Glutamatergic neuron (in vitro differentiated cells): ENCODE measurements around the gene P2RX3. TPM values are rescaled to one million over a fixed set of nuclear protein-coding genes. Genes with fewer than 3 reads are reported as not detected.

Experiments used
- DNase-seq: peaks from one replicate; pipeline ENCODE4 v3.0.0; 2022
- H3K27ac Mint-ChIP-seq: one replicate; pipeline ENCODE4 v1.8.0; 2020; ENCODE audit warnings: mild to moderate bottlenecking, mixed read lengths, inconsistent platforms; ENCODE audit not compliant: unreplicated experiment
- H3K27me3 Mint-ChIP-seq: one replicate; pipeline ENCODE4 v1.8.0; 2020; ENCODE audit warnings: mild to moderate bottlenecking, moderate library complexity, mixed read lengths, inconsistent platforms; ENCODE audit not compliant: unreplicated experiment
- H3K36me3 Mint-ChIP-seq: one replicate; pipeline ENCODE4 v1.8.0; 2020; ENCODE audit warnings: mild to moderate bottlenecking, mixed read lengths, inconsistent platforms; ENCODE audit not compliant: unreplicated experiment
- H3K4me1 Mint-ChIP-seq: one replicate; pipeline ENCODE4 v1.8.0; 2020; ENCODE audit warnings: mild to moderate bottlenecking, low read depth, mixed read lengths, inconsistent platforms; ENCODE audit not compliant: unreplicated experiment
- H3K4me3 Mint-ChIP-seq: one replicate; pipeline ENCODE4 v1.8.0; 2020; ENCODE audit warnings: mild to moderate bottlenecking, mixed read lengths, inconsistent platforms; ENCODE audit not compliant: unreplicated experiment
- H3K9me3 Mint-ChIP-seq: one replicate; pipeline ENCODE4 v1.8.0; 2020; ENCODE audit warnings: mild to moderate bottlenecking, moderate library complexity, mixed read lengths, inconsistent platforms; ENCODE audit not compliant: unreplicated experiment
- total RNA-seq: library from RNA; stranded (reverse); fragmentation: NEBNext Ultra II Directional; extraction: Animal tissue kit (Norgen Biotek cat#: 25700); gene quantifications from one replicate; pipeline ENCODE4 v1.2.1, GENCODE V29; 2021; ENCODE audit not compliant: unreplicated experiment
- TF ChIP-seq, protein P1 (sequence below): fragments of 200-600 bp; sonication (generic); IDR thresholded peaks from one replicate; pipeline ENCODE4 v1.5.0; 2021; ENCODE audit not compliant: partially characterized antibody, unreplicated experiment

The P2RX3 gene
- total RNA-seq, 1 donor from 2014 or later: 496 TPM

DNA sequence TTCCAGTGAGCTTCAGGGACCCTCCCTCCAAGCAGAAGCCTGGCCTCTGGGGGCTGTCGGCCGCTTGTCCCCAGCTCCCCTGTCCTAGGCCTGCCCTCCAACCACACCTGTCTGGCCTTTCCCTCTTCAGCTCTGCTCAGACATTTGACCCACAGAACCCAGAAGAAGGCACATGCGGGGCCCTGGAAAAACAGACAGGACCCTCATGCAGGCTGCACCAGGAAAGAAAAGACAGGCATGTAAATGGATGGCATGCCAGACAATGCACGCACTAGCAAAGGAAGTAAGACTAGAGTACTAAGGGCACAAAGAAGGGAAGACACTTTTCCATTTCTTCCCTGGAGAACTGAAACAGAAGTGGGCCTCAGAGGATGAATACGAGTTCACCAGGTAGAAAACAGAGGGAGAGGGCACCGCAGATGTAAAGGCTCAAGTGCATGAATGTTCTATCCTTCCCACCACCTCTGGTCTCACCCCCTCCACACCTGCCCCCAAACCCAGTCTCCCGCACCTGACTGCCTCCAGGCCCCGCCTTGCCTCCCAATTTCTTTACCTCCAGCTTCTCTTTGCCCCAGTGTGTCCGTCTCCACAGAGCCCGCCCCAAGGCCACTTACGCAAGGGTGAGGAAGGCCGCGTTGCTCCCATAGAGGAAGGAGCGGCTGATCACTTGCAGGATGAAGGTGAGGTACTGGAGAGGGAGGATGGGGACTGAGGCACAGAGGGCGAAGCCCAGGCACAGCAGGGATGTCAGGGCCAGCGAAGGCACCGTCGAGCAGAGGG is 71.4 kb downstream of the P2RX3 start:
- peaks cover under 1% of the 10 kb centered on the region for H3K27me3 Mint-ChIP-seq
- no peak overlapping the region for H3K4me3 Mint-ChIP-seq
- no peak for DNase-seq
- TF ChIP-seq, protein P1, sequence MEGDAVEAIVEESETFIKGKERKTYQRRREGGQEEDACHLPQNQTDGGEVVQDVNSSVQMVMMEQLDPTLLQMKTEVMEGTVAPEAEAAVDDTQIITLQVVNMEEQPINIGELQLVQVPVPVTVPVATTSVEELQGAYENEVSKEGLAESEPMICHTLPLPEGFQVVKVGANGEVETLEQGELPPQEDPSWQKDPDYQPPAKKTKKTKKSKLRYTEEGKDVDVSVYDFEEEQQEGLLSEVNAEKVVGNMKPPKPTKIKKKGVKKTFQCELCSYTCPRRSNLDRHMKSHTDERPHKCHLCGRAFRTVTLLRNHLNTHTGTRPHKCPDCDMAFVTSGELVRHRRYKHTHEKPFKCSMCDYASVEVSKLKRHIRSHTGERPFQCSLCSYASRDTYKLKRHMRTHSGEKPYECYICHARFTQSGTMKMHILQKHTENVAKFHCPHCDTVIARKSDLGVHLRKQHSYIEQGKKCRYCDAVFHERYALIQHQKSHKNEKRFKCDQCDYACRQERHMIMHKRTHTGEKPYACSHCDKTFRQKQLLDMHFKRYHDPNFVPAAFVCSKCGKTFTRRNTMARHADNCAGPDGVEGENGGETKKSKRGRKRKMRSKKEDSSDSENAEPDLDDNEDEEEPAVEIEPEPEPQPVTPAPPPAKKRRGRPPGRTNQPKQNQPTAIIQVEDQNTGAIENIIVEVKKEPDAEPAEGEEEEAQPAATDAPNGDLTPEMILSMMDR: no peak
- H3K9me3 Mint-ChIP-seq: peaks cover 6% of the 10 kb centered on the region
- no peaks in the 10 kb centered on the region for H3K4me1 Mint-ChIP-seq
- H3K27ac Mint-ChIP-seq: no peak overlapping the region
- H3K36me3 Mint-ChIP-seq: peaks cover 9% of the 10 kb centered on the region

DNA sequence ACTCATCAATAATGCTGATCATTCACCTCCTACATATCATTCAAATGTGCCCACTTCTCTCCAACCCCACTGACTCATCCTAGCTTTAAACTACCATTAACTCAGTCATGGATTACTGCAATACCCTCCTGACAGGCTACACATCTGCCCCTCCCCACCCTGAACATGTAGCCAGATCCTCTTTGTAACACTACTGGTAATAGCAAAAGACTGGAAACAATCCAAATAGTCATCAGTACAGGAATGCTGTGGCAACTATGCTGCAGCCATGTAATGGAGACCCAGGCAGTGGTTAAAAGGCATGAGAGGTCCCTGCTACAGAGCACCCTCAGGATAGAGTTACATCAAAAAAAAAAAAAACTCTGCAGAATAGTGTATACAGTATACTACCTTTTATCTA is 72.1 kb downstream of the P2RX3 start:
- Mint-ChIP-seq H3K27ac (no peak overlapping the region), H3K4me3 (no peak overlapping the region), H3K4me1 (no peaks in the 10 kb centered on the region), H3K27me3 (peaks cover 2% of the 10 kb centered on the region), H3K9me3 (peaks cover 3% of the 10 kb centered on the region), H3K36me3 (peaks cover 13% of the 10 kb centered on the region)
- TF ChIP-seq, protein P1: no peak
- DNase-seq: no peak

DNA sequence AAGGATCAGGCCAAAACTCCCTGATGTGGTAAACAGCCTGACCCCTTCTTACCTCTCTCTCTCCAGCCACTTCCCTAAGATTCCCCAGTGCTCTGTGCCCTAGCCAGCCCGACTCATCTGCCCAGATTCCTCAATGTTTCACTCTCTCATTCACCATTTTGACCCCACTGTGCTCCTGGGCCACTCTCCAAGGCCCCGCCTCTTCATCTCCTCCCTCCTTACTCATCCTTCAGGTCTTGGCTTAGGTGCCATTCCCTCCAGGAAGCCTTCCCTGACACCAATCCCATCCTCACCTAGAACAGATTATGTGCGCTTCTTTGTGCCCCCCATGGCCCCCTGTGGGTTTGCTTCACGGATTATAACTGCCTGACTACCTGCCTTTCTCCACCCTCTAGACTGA is 75.5 kb downstream of the P2RX3 start:
- TF ChIP-seq, protein P1: no peak
- no peak overlapping the region for H3K27ac Mint-ChIP-seq
- H3K9me3 Mint-ChIP-seq: peaks cover 3% of the 10 kb centered on the region
- DNase-seq: no peak
- H3K27me3 Mint-ChIP-seq: peaks cover 2% of the 10 kb centered on the region
- H3K36me3 Mint-ChIP-seq: peaks cover 14% of the 10 kb centered on the region
- no peak overlapping the region for H3K4me3 Mint-ChIP-seq
- no peaks in the 10 kb centered on the region for H3K4me1 Mint-ChIP-seq

DNA sequence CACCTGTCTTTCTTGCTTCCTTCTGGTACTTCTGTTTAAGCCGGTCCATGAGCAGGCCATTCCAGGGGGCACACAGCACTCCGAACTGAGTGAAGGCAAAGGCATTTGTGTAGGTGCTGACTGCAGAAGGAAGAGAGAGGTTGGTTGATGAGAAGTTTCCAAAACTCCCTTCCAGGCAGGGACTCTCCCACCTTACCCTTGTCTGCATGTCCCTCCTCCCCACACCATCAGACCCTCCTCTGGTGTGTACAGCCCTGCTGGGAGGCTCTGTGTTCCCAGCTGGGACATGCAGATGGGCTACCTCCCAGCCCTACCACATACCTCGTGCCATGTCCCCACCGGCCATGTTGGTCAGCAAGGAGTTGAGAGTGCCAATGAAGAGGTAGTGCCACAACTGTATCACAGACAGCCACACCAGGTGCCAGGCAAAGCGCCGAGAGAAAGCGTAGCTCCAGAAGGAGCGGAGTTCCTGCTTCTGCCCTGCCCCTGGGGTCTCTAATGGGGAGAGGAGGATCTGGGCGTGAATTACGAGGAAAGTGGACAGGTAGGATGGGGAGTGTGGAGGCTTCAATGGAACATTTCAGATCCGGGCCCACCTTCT is 76.6 kb downstream of the P2RX3 start:
- Mint-ChIP-seq H3K9me3 (peaks cover 3% of the 10 kb centered on the region), H3K36me3 (peaks cover 14% of the 10 kb centered on the region), H3K27ac (no peak overlapping the region), H3K4me3 (no peak overlapping the region), H3K27me3 (peaks cover 2% of the 10 kb centered on the region), H3K4me1 (no peaks in the 10 kb centered on the region)
- DNase-seq: no peak
- TF ChIP-seq, protein P1: no peak

GRCh38 chr11:57416436-57416835 is 78.3 kb downstream of the P2RX3 start:
- TF ChIP-seq, protein P1: no peak
- H3K9me3 Mint-ChIP-seq: no peaks in the 10 kb centered on the region
- H3K27me3 Mint-ChIP-seq: peaks cover 3% of the 10 kb centered on the region
- no peak overlapping the region for H3K4me3 Mint-ChIP-seq
- DNase-seq: no peak
- H3K27ac Mint-ChIP-seq: no peak overlapping the region
- no peaks in the 10 kb centered on the region for H3K4me1 Mint-ChIP-seq
- H3K36me3 Mint-ChIP-seq: peaks cover 10% of the 10 kb centered on the region
